ENCODE results near the gene LMF1. TPM values are rescaled to one million over a fixed set of nuclear protein-coding genes. Genes with fewer than 3 reads are reported as not detected.

Gene LMF1
- total RNA-seq, 1 donor from 2014 or later = 2.1 TPM

DNA sequence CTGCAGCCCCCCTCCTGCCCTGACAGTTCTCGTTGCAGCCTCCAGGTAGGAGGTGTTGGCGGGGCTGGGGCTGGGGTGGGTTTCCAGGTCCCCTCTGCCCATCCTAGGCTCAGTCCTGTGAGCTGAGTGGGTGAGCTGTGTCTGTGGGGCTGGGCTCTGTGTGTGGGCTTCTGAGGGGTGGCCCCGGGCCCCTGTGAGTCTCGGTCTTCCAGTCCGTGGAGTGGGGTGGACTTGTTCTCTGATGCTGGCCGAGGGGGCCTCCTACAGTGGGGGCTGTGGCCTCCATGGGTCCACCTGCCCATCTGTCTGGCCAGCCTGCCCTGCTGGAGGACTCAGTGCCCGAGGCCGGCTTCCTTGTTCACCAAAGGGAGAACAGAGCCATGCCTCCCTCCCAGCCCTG lies 43.4 kb upstream of the LMF1 start:
- DNase-seq (ENCODE audit: low read depth) = no peak
- H3K4me3 ChIP-seq (ENCODE audit: low read depth, low read length) = no peak overlapping the region
- no peaks in the 10 kb centered on the region for H3K36me3 ChIP-seq (ENCODE audit: control insufficient read depth, insufficient read depth, low read length)
- no peak for FAIRE-seq
- no peaks in the 10 kb centered on the region for H3K27me3 ChIP-seq (ENCODE audit: control insufficient read depth, insufficient read depth, low read length)
- TF ChIP-seq, protein P1, sequence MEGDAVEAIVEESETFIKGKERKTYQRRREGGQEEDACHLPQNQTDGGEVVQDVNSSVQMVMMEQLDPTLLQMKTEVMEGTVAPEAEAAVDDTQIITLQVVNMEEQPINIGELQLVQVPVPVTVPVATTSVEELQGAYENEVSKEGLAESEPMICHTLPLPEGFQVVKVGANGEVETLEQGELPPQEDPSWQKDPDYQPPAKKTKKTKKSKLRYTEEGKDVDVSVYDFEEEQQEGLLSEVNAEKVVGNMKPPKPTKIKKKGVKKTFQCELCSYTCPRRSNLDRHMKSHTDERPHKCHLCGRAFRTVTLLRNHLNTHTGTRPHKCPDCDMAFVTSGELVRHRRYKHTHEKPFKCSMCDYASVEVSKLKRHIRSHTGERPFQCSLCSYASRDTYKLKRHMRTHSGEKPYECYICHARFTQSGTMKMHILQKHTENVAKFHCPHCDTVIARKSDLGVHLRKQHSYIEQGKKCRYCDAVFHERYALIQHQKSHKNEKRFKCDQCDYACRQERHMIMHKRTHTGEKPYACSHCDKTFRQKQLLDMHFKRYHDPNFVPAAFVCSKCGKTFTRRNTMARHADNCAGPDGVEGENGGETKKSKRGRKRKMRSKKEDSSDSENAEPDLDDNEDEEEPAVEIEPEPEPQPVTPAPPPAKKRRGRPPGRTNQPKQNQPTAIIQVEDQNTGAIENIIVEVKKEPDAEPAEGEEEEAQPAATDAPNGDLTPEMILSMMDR (IDR thresholded peaks at IDR 0.05; ENCODE audit: insufficient read depth, low read length, severe bottlenecking) = no peak

DNA sequence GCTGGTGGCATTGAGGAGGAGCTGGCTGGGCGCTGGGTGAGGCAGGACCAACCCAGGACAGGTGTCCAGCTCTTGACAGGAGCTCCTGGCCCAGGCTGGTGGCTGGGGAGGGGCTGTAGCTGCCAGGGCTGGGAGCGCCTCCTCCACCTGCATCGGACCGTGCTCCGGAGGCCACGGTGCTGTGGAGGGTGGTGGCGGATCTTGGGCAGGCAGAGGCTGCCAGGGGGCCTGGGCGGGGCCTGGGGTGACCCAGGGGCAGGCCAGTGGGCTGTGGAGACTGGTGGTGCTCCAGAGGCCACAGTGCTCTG lies 42.8 kb upstream of the LMF1 start:
- no peak for FAIRE-seq
- Histone ChIP-seq H3K4me3 (ENCODE audit: low read depth, low read length) (no peak overlapping the region), H3K27me3 (ENCODE audit: control insufficient read depth, insufficient read depth, low read length) (no peaks in the 10 kb centered on the region), H3K36me3 (ENCODE audit: control insufficient read depth, insufficient read depth, low read length) (no peaks in the 10 kb centered on the region)
- TF ChIP-seq, protein P1 (IDR thresholded peaks at IDR 0.05; ENCODE audit: insufficient read depth, low read length, severe bottlenecking) = no peak
- no peak for DNase-seq (ENCODE audit: low read depth)

DNA sequence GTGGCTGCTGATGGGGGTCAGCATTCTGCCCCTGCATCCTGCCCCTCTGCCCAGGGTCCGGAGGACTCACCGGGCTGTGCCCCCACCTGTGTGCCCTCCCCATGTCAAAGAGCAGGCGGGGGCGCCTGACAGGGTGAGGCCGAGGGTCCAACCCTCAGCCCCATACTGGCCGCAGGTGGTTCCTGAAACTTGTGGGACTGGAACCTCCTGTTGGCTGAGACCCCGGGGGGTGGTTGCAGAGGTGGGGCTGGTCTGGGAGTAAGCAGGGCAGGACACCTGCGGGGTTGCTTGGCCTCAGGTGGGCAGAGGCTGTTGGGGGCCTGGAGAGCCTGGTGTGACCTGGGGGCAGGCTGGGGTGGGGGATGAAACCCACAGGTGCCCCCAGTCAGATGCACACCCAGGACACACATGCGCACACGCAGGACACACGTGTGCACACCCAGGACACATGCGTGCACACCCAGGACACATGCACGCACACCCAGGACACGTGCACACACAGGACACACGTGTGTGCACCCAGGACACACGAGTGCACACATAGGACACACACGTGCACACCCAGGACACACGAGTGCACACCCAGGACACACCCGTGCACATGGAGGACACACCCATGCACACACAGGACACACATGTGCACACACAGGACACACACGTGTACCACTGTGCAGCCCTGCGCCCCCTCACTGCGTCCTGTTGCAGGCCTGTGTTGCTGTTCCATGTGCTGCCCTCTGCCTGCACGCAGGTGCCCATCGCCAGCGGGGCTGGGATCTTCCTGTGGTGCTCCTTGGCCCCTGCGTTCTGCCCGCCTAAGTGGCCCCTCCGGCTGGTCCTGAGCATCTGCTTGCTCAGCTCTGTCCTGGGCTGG lies 42.2 kb upstream of the LMF1 start:
- Histone ChIP-seq H3K27me3 (ENCODE audit: control insufficient read depth, insufficient read depth, low read length) (no peaks in the 10 kb centered on the region), H3K36me3 (ENCODE audit: control insufficient read depth, insufficient read depth, low read length) (no peaks in the 10 kb centered on the region), H3K4me3 (ENCODE audit: low read depth, low read length) (no peak overlapping the region)
- TF ChIP-seq, protein P1 (IDR thresholded peaks at IDR 0.05; ENCODE audit: insufficient read depth, low read length, severe bottlenecking) = no peak
- DNase-seq (ENCODE audit: low read depth) (no peak), FAIRE-seq (peak; percentile 66)

DNA sequence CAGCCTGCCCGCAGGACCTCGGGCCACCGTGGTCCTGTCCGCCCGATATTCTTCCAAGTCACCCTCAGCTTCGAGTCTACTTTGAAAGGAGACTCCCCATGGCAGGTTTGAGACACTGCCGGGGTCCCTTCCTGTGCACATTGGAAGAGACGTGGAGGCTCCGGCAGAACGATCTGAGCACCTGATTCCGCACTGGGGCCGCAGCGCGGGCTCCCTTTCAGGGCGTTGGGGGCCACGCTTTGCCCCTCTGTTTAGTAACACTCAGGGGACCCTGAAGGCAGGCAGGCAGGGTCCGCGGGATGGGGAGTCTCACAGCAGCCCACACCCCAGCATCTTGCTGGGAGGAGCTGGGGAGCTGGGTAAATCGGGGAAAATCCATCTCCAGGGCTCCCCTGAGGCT lies 41.4 kb upstream of the LMF1 start:
- Histone ChIP-seq H3K27me3 (ENCODE audit: control insufficient read depth, insufficient read depth, low read length) (no peaks in the 10 kb centered on the region), H3K36me3 (ENCODE audit: control insufficient read depth, insufficient read depth, low read length) (no peaks in the 10 kb centered on the region), H3K4me3 (ENCODE audit: low read depth, low read length) (no peak overlapping the region)
- FAIRE-seq (no peak), DNase-seq (ENCODE audit: low read depth) (no peak)
- TF ChIP-seq, protein P1 (IDR thresholded peaks at IDR 0.05; ENCODE audit: insufficient read depth, low read length, severe bottlenecking) = no peak

DNA sequence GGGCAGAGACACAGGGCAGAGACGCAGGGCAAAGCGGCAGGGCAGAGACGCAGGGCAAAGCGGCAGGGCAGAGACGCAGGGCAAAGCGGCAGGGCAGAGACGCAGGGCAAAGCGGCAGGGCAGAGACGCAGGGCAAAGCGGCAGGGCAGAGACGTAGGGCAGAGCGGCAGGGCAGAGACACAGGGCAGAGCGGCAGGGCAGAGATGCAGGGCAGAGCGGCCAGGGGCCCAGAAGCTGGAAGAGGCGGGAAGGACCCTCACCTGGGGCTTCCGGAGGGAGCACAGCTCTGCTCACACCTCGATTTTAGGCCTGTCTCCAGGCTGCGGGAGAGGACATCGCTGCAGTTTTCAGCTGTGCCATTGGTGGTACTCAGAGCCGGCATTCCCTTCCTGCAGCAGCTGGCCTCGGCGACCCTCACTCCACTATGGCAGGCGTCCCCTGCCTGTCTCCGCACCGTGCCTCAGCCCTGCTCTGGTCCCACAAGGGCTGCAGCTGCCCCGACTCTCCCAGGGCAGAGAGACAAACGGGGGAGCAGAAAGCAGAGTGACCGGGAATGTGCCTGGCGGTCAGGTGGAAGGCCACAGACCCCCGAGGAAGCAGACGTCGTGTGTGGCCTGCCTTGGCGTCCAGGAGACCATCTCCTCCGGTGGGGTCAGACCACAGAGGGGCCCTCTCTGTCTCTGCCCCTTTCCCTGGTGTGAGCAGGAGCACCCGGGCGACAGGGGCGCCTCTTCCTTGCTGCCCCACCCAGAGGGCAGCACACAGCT lies 40.7 kb upstream of the LMF1 start:
- TF ChIP-seq, protein P1 (IDR thresholded peaks at IDR 0.05; ENCODE audit: insufficient read depth, low read length, severe bottlenecking) = no peak
- DNase-seq (ENCODE audit: low read depth) (no peak), FAIRE-seq (no peak)
- Histone ChIP-seq H3K4me3 (ENCODE audit: low read depth, low read length) (no peak overlapping the region), H3K36me3 (ENCODE audit: control insufficient read depth, insufficient read depth, low read length) (no peaks in the 10 kb centered on the region), H3K27me3 (ENCODE audit: control insufficient read depth, insufficient read depth, low read length) (no peaks in the 10 kb centered on the region)
